Measurements from ENCODE around the gene NEIL3. TPM values are rescaled to one million over a fixed set of nuclear protein-coding genes. Genes with fewer than 3 reads are reported as not detected.

Gene NEIL3
- total and polyA plus RNA-seq, 9 of the 15 experiments (the other 6 are each of a cell fraction or from before 2014, with no cell fraction given): 2.7 to 23.3 (median 12.9) TPM

- TF ChIP-seq GTF3C2 (IDR thresholded peaks at IDR 0.05; ENCODE audit: borderline replicate concordance, extremely low read depth, insufficient read length) (no peak), CBX2 (IDR thresholded peaks at IDR 0.05; ENCODE audit: insufficient read depth, low read length, poor library complexity, severe bottlenecking) (no peak), ZNF311 (CRISPR knock-in tag; IDR thresholded peaks at IDR 0.05) (no peak), DMBX1 (CRISPR knock-in tag; IDR thresholded peaks at IDR 0.05; ENCODE audit: borderline replicate concordance) (peak; percentile 82; the same call in 1 of the 2 replicates), ZBTB11 (CRISPR knock-in tag; IDR thresholded peaks at IDR 0.05) (no peak), KLF10 (CRISPR knock-in tag; IDR thresholded peaks at IDR 0.05) (no peak), ZNF77 (CRISPR knock-in tag; IDR thresholded peaks at IDR 0.05) (no peak), ZNF239 (CRISPR knock-in tag; IDR thresholded peaks at IDR 0.05) (peak; percentile 54), ELF4 (CRISPR knock-in tag; IDR thresholded peaks at IDR 0.05) (no peak)
- TF ChIP-seq, protein P1, sequence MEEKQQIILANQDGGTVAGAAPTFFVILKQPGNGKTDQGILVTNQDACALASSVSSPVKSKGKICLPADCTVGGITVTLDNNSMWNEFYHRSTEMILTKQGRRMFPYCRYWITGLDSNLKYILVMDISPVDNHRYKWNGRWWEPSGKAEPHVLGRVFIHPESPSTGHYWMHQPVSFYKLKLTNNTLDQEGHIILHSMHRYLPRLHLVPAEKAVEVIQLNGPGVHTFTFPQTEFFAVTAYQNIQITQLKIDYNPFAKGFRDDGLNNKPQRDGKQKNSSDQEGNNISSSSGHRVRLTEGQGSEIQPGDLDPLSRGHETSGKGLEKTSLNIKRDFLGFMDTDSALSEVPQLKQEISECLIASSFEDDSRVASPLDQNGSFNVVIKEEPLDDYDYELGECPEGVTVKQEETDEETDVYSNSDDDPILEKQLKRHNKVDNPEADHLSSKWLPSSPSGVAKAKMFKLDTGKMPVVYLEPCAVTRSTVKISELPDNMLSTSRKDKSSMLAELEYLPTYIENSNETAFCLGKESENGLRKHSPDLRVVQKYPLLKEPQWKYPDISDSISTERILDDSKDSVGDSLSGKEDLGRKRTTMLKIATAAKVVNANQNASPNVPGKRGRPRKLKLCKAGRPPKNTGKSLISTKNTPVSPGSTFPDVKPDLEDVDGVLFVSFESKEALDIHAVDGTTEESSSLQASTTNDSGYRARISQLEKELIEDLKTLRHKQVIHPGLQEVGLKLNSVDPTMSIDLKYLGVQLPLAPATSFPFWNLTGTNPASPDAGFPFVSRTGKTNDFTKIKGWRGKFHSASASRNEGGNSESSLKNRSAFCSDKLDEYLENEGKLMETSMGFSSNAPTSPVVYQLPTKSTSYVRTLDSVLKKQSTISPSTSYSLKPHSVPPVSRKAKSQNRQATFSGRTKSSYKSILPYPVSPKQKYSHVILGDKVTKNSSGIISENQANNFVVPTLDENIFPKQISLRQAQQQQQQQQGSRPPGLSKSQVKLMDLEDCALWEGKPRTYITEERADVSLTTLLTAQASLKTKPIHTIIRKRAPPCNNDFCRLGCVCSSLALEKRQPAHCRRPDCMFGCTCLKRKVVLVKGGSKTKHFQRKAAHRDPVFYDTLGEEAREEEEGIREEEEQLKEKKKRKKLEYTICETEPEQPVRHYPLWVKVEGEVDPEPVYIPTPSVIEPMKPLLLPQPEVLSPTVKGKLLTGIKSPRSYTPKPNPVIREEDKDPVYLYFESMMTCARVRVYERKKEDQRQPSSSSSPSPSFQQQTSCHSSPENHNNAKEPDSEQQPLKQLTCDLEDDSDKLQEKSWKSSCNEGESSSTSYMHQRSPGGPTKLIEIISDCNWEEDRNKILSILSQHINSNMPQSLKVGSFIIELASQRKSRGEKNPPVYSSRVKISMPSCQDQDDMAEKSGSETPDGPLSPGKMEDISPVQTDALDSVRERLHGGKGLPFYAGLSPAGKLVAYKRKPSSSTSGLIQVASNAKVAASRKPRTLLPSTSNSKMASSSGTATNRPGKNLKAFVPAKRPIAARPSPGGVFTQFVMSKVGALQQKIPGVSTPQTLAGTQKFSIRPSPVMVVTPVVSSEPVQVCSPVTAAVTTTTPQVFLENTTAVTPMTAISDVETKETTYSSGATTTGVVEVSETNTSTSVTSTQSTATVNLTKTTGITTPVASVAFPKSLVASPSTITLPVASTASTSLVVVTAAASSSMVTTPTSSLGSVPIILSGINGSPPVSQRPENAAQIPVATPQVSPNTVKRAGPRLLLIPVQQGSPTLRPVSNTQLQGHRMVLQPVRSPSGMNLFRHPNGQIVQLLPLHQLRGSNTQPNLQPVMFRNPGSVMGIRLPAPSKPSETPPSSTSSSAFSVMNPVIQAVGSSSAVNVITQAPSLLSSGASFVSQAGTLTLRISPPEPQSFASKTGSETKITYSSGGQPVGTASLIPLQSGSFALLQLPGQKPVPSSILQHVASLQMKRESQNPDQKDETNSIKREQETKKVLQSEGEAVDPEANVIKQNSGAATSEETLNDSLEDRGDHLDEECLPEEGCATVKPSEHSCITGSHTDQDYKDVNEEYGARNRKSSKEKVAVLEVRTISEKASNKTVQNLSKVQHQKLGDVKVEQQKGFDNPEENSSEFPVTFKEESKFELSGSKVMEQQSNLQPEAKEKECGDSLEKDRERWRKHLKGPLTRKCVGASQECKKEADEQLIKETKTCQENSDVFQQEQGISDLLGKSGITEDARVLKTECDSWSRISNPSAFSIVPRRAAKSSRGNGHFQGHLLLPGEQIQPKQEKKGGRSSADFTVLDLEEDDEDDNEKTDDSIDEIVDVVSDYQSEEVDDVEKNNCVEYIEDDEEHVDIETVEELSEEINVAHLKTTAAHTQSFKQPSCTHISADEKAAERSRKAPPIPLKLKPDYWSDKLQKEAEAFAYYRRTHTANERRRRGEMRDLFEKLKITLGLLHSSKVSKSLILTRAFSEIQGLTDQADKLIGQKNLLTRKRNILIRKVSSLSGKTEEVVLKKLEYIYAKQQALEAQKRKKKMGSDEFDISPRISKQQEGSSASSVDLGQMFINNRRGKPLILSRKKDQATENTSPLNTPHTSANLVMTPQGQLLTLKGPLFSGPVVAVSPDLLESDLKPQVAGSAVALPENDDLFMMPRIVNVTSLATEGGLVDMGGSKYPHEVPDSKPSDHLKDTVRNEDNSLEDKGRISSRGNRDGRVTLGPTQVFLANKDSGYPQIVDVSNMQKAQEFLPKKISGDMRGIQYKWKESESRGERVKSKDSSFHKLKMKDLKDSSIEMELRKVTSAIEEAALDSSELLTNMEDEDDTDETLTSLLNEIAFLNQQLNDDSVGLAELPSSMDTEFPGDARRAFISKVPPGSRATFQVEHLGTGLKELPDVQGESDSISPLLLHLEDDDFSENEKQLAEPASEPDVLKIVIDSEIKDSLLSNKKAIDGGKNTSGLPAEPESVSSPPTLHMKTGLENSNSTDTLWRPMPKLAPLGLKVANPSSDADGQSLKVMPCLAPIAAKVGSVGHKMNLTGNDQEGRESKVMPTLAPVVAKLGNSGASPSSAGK (IDR thresholded peaks at IDR 0.05): no peak
These were observed 94.7 kb downstream of the NEIL3 start (continued) for GRCh38 chr4:177404342-177404741.
